GM23248 (cell line): ENCODE measurements around the gene MFAP2.

Source experiments
- EZH2 ChIP-seq: fragments of 200-600 bp; sonication (generic); IDR thresholded peaks from 2 replicates; pipeline ENCODE4 v1.6.1; 2018; ENCODE audit warnings: antibody characterized with exemption, mild to moderate bottlenecking; ENCODE audit not compliant: insufficient read depth, poor library complexity, severe bottlenecking
- EZH2phosphoT487 ChIP-seq: fragments of 200-600 bp; sonication (generic); IDR thresholded peaks from 2 replicates; pipeline ENCODE4 v1.6.1; 2018; ENCODE audit warnings: antibody characterized with exemption, moderate library complexity, mild to moderate bottlenecking, low read depth; ENCODE audit not compliant: insufficient read depth

DNA sequence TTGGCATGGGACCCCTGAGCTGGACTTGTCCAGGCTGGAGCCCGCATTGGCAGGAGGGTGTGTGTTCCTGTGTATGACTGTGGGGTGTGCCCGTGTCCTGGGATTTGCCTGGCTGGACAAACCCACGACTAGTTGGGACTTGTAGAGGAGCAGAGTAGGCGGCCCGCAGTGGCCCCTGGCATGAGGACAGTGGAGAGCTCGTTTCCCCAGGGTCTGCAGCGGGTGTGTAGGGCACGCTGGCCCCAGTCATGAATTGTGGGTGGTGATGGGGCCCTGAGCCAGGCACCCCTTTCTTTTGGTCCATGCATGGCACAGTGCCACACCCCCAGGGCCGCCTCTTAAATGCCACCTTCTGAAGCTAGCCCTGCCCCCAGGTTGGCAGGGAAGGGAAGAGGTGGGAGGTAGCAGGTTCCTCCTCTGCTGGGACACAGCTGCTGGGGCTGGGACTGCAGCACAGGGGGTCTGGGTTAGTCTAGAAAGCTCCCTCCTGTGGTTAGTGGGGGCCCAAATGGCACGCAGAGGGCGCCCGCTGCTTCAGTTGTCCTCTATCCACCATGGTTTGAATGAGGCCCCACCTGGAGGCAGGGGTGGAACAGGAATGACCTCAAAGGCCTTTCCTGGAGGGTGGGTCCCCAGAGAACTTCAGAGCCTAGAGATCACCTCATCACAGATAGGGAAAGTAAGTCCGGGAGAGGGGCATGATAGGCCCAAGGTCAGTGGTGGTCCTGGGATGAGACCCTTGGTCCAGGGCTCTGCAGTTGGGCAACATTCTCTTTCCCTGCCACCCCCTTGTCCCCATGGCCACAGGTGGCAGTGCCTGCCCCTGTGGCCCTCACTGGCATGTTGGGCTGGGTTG lies 54.6 kb downstream of the MFAP2 start:
- TF ChIP-seq EZH2, result no peak
- TF ChIP-seq EZH2phosphoT487, result no peak
